T47D (cell line): Measurements from ENCODE around the gene EXOSC2.

ENCODE experiments used
- DNase-seq, 2 experiments: peaks; one replicate each; pipeline versions ENCODE4 v3.0.0 to v3.0.0-alpha.2; 2011 to 2012; ENCODE audit warnings: low read depth in 1 of 2, low spot score in 1 of 2
- JUND ChIP-seq: IDR thresholded peaks from 2 replicates; pipeline ENCODE4 v1.6.1; 2012; ENCODE audit warnings: low read depth
- in situ Hi-C: cut with HindIII; loops from 2 replicates; pipeline ENCODE4 v1.10.0; 2016; ENCODE audit warnings: low sequenced_read_pairs, low pct_unique_long_range_greater_than_20kb

Gene EXOSC2

GRCh38 chr9:130738281-130738680 is 44.7 kb downstream of the EXOSC2 start:
- in situ Hi-C loops, result no loop called here
- TF ChIP-seq JUND, result no peak
- no peak for DNase-seq

- in situ Hi-C loops, result no loop called here
- no peak for TF ChIP-seq JUND
- DNase-seq, result no peak
These were observed 45.5 kb downstream of the EXOSC2 start for GRCh38 chr9:130739081-130739480.

- TF ChIP-seq JUND, result no peak
- in situ Hi-C loops, result no loop called here
- DNase-seq, result no peak
These were observed 46.8 kb downstream of the EXOSC2 start for GRCh38 chr9:130740218-130741023.

- no peak for DNase-seq
- in situ Hi-C loops, result no loop called here
- TF ChIP-seq JUND, result no peak
These were observed 47.4 kb downstream of the EXOSC2 start for GRCh38 chr9:130741024-130741305.

- TF ChIP-seq JUND, result no peak
- in situ Hi-C loops, result no loop called here
- no peak for DNase-seq
These were observed 48.4 kb downstream of the EXOSC2 start for GRCh38 chr9:130741831-130742449.

GRCh38 chr9:130743656-130744055 is 50.1 kb downstream of the EXOSC2 start:
- in situ Hi-C loops, result no loop called here
- no peak for DNase-seq
- no peak for TF ChIP-seq JUND

- no peak for TF ChIP-seq JUND
- no peak for DNase-seq
- in situ Hi-C loops, result no loop called here
These were observed 51.7 kb downstream of the EXOSC2 start for GRCh38 chr9:130745210-130745800.

- no peak for TF ChIP-seq JUND
- no peak for DNase-seq
- in situ Hi-C loops, result no loop called here
These were observed 52.2 kb downstream of the EXOSC2 start for GRCh38 chr9:130745829-130746228.

GRCh38 chr9:130746434-130747212 is 53.0 kb downstream of the EXOSC2 start:
- in situ Hi-C loops, result no loop called here
- no peak for DNase-seq
- TF ChIP-seq JUND, result no peak

- TF ChIP-seq JUND, result no peak
- in situ Hi-C loops, result no loop called here
- DNase-seq, result no peak
These were observed 58.2 kb downstream of the EXOSC2 start for GRCh38 chr9:130751631-130752355.
